Activated naive CD8-positive, alpha-beta T cell treated with anti-CD3 and anti-CD28 coated beads, Interleukin-2, amount 10 ng/mL, durations not matched to agents 7 days and 5 days (primary cell): Measurements from ENCODE around the gene CAPSL. TPM values are rescaled to one million over a fixed set of nuclear protein-coding genes. Genes with fewer than 3 reads are reported as not detected.
"Not testable (repeated sequence)": the region's sequence is repeated elsewhere in the genome, so short reads cannot be mapped to it uniquely, and the experiment has no call there.

Experiments used
- ATAC-seq: fragments of 150-1000 bp; cut with Tn5 transposase; one replicate; pipeline ENCODE4 v1.10.0; 2021; ENCODE audit warnings: low read depth, moderate library complexity
- POLR2A ChIA-PET: fragments of 350-600 bp; sonication (Branson Sonifier 250); formaldehyde crosslinking; loops from one replicate; lab custom pipeline; 2021; ENCODE audit warnings: antibody characterized with exemption; lab: Charles Lee
- DNase-seq: peaks from one replicate; pipeline ENCODE4 v3.0.0; 2021
- H3K27ac Mint-ChIP-seq: one replicate; pipeline ENCODE4 v1.8.0; 2022; ENCODE audit warnings: mild to moderate bottlenecking, mixed read lengths
- H3K27me3 Mint-ChIP-seq: one replicate; pipeline ENCODE4 v1.8.0; 2022; ENCODE audit warnings: mild to moderate bottlenecking, moderate library complexity, mixed read lengths
- H3K36me3 Mint-ChIP-seq: one replicate; pipeline ENCODE4 v1.8.0; 2021; ENCODE audit warnings: mild to moderate bottlenecking, mixed read lengths
- H3K4me1 Mint-ChIP-seq: one replicate; pipeline ENCODE4 v1.8.0; 2021; ENCODE audit warnings: mixed read lengths
- H3K4me3 Mint-ChIP-seq: one replicate; pipeline ENCODE4 v1.8.0; 2022; ENCODE audit warnings: mild to moderate bottlenecking, moderate library complexity, mixed read lengths
- H3K9me3 Mint-ChIP-seq: one replicate; pipeline ENCODE4 v1.8.0; 2021; ENCODE audit warnings: mixed read lengths
- total RNA-seq, 2 experiments: library from RNA; stranded (reverse); gene quantifications; one replicate each; pipeline ENCODE4 v1.2.3, GENCODE V29; 2021

CAPSL gene
- total RNA-seq = not detected

- Mint-ChIP-seq H3K4me3 (no peak within 1 kb of the TSS), H3K9me3 (no peaks in the 10 kb centered on the region), H3K36me3 (no peaks in the 10 kb centered on the region), H3K4me1 (no peaks in the 10 kb centered on the region), H3K27me3 (peaks cover 17% of the 10 kb centered on the region), H3K27ac (no peak within 1 kb of the TSS)
- DNase-seq (no peak), ATAC-seq (no peak)
- POLR2A ChIA-PET = no interaction called here
Measured at GRCh38 chr5:35938568-35939227, at the start of gene CAPSL. CAPSL (minus strand) TSS chr5:35938622; CDS start chr5:35921120, 17,502 bp downstream.

DNA sequence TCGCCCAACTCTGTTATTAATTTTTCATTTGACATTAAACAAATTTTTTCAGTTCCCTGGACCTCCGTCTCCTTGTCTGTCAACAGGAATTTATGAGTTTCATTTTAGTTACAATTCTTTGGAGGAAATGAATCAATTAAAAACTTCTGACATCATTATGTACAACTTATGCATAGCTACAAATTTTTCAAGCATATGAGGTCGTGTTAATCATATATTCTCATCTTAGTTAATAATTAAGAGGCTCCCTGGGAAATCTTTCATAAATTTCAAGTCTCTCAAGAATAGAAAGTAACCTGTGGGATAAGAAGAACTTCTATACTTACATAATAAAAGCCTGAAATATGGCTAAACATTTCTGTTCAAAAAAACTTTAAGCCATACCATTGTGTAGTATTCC is 49.4 kb upstream of the CAPSL start:
- POLR2A ChIA-PET = no interaction called here
- Mint-ChIP-seq H3K36me3 (no peaks in the 10 kb centered on the region), H3K27ac (no peak overlapping the region), H3K4me1 (no peaks in the 10 kb centered on the region), H3K9me3 (no peaks in the 10 kb centered on the region), H3K4me3 (no peak overlapping the region), H3K27me3 (peaks cover 39% of the 10 kb centered on the region)
- DNase-seq = no peak
- ATAC-seq = no peak

DNA sequence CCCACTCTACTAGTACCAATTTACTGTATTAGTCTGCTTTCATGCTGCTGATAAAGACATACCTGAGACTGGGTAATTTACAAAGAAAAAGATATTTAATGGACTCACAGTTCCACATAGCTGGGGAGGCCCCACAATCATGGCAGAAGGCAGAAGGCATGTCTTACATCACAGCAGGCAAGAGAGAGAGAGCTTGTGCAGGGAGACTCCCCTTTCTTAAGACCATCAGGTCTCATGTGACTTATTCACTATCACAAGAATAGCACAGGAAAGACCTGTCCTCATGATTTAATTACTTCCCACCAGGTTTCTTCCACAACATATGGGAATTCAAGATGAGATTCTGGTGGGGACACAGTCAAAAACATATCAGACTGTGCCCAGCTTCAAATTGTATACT is 41.3 kb upstream of the CAPSL start:
- no peak overlapping the region for H3K4me3 Mint-ChIP-seq
- H3K4me1 Mint-ChIP-seq = no peaks in the 10 kb centered on the region
- peaks cover 2% of the 10 kb centered on the region for H3K9me3 Mint-ChIP-seq
- no peak for ATAC-seq
- DNase-seq = no peak
- H3K27ac Mint-ChIP-seq = no peak overlapping the region
- POLR2A ChIA-PET = no interaction called here
- no peaks in the 10 kb centered on the region for H3K36me3 Mint-ChIP-seq
- no peaks in the 10 kb centered on the region for H3K27me3 Mint-ChIP-seq

DNA sequence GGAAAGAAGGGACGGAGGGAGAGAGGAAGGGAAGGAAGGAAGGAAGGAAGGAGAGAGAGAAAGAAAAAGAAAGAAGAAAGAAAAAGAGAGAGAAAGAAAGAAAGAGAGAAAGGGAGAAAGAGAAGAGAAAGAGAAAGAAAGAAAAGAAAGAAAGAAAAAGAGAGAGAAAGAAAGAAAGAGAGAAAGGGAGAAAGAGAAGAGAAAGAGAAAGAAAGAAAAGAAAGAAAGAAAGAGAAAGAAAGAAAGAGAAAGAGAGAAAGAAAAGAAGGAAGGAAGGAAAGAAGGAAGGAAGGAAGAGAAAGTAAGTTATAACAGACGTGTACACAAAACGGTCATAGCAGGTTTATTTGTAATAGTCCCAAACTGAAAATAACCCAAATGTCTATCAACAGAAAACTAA is 38.4 kb upstream of the CAPSL start:
- POLR2A ChIA-PET, H3K36me3 Mint-ChIP-seq, H3K27ac Mint-ChIP-seq: not testable (repeated sequence)

DNA sequence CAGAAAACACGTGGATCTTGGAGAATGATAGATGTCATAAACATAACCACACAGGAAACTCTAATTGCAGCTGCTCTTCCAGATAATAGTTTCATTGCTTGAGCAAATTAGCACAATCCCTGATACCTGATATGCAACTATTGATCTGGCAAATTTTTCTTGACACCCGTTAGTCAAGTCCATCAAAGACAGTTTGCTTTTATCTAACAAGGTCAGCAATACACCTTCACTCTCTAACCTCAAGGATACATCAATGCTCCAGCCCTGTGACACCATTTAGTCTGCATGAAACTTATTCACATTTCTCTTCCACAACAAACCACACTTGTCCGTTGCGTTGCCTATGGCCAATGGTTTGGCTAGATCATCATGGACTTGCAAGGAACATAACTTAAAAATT is 36.1 kb upstream of the CAPSL start:
- Mint-ChIP-seq H3K9me3 (no peaks in the 10 kb centered on the region), H3K27ac (no peak overlapping the region), H3K36me3 (no peaks in the 10 kb centered on the region), H3K4me3 (no peak overlapping the region), H3K27me3 (no peaks in the 10 kb centered on the region), H3K4me1 (no peaks in the 10 kb centered on the region)
- POLR2A ChIA-PET = no interaction called here
- no peak for ATAC-seq
- DNase-seq = no peak

More for the DNA sequence above, 38.4 kb upstream of the CAPSL start:
- not testable (repeated sequence) for DNase-seq, H3K27me3 Mint-ChIP-seq, H3K4me3 Mint-ChIP-seq, H3K9me3 Mint-ChIP-seq, ATAC-seq, H3K4me1 Mint-ChIP-seq

DNA sequence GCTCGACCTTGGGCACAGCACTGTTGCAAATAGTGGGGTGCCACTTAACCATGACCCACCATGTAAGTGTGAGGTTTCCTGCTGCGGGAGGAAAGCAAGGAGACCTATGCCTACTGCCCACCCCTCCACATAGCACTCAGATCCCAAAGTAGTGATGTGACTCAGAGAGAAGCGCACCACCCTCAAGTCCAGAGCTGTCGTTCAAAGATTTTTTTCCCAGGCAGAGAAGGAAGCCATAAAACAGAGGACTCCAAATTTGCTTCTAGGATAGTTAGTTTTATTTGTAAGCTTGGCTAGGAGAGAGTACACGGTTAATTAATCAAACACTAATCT is 33.4 kb upstream of the CAPSL start:
- Mint-ChIP-seq H3K4me3 (no peak overlapping the region), H3K27me3 (peaks cover 7% of the 10 kb centered on the region), H3K9me3 (peaks cover 1% of the 10 kb centered on the region), H3K36me3 (no peaks in the 10 kb centered on the region), H3K27ac (no peak overlapping the region), H3K4me1 (no peaks in the 10 kb centered on the region)
- POLR2A ChIA-PET = no interaction called here
- no peak for ATAC-seq
- no peak for DNase-seq

- Mint-ChIP-seq H3K27me3 (peaks cover 7% of the 10 kb centered on the region), H3K27ac (no peak overlapping the region), H3K36me3 (no peaks in the 10 kb centered on the region), H3K4me3 (no peak overlapping the region), H3K9me3 (peaks cover 1% of the 10 kb centered on the region), H3K4me1 (no peaks in the 10 kb centered on the region)
- DNase-seq (no peak), ATAC-seq (no peak)
- POLR2A ChIA-PET = no interaction called here
Measured at GRCh38 chr5:35971186-35971877, 32.9 kb upstream of the CAPSL start.

- Mint-ChIP-seq H3K9me3 (no peaks in the 10 kb centered on the region), H3K4me3 (no peak overlapping the region), H3K27ac (no peak overlapping the region), H3K36me3 (no peaks in the 10 kb centered on the region), H3K27me3 (peaks cover 19% of the 10 kb centered on the region), H3K4me1 (no peaks in the 10 kb centered on the region)
- POLR2A ChIA-PET = no interaction called here
- ATAC-seq (no peak), DNase-seq (no peak)
Measured at GRCh38 chr5:35963381-35963843, 25.0 kb upstream of the CAPSL start.

DNA sequence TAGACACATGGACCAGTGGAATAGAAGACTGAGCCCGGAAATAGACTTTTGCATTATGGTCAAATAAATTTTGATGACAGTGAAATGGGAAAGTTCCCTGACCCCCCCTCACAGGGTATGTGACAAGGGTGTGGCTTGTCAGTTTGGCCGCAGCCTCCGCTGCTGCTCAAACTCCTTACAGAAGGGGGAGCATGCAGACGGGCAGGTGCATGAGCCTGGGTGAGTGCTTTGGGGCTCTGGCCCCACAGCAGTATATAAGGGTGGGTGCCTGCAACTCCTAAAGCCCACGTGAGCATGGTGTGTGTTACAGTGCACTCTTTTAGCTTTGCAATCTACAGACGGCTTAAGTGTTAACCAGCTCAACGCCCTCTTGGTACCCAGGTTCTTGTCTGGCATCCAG is 21.9 kb upstream of the CAPSL start:
- Mint-ChIP-seq H3K27me3 (peaks cover 14% of the 10 kb centered on the region), H3K27ac (no peak overlapping the region), H3K4me3 (no peak overlapping the region), H3K36me3 (no peaks in the 10 kb centered on the region), H3K4me1 (no peaks in the 10 kb centered on the region), H3K9me3 (no peaks in the 10 kb centered on the region)
- POLR2A ChIA-PET = no interaction called here
- ATAC-seq (no peak), DNase-seq (no peak)

DNA sequence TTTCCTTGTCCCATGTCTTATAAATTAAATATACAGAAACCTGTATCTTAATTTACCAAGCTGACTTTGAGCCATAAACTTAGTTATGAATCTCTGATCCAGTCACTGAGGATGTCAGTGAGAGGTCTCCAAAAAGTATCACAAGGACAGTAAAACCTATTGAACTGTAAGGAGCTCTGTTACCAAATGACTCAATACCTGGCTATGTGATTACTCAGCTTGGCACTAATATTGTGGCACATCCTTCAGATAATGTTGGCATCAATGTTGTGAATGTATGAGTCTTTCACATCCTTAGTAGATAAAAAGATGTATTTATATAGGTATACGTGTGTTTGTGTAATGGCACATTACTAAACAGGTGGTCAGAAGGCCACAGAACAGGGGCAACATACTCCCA is 18.0 kb upstream of the CAPSL start:
- no peak for DNase-seq
- POLR2A ChIA-PET = no interaction called here
- peaks cover 2% of the 10 kb centered on the region for H3K4me1 Mint-ChIP-seq
- peaks cover 2% of the 10 kb centered on the region for H3K9me3 Mint-ChIP-seq
- no peaks in the 10 kb centered on the region for H3K36me3 Mint-ChIP-seq
- H3K4me3 Mint-ChIP-seq = no peak overlapping the region
- no peak overlapping the region for H3K27ac Mint-ChIP-seq
- peaks cover 33% of the 10 kb centered on the region for H3K27me3 Mint-ChIP-seq
- ATAC-seq = no peak

DNA sequence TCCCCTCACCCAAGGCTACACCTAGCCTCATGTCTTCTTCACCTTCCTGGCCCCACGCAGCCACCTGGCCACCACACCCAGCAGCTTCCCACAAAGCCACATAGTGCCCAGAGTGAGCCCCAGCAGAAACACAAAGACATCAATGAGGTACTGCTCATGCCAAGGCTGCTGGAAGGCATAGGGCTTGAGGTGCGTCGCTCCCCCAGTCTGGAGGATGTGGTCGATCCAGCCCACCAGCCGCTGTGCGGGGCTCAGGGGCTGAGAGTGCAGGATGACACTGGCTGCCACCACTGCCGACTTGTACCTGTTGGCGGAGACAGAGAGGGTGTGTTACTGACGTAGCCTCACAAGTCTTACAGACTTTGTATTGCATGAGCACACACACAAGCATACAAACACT is 15.8 kb upstream of the CAPSL start:
- Mint-ChIP-seq H3K36me3 (no peaks in the 10 kb centered on the region), H3K4me1 (peaks cover 2% of the 10 kb centered on the region), H3K9me3 (peaks cover 2% of the 10 kb centered on the region), H3K27me3 (peaks cover 34% of the 10 kb centered on the region), H3K4me3 (no peak overlapping the region), H3K27ac (no peak overlapping the region)
- DNase-seq = peak; percentile 32
- POLR2A ChIA-PET = no interaction called here
- peak; percentile 86 for ATAC-seq

GRCh38 chr5:35947085-35947484 is 8.7 kb upstream of the CAPSL start:
- no peaks in the 10 kb centered on the region for H3K36me3 Mint-ChIP-seq
- no peaks in the 10 kb centered on the region for H3K4me1 Mint-ChIP-seq
- POLR2A ChIA-PET = no interaction called here
- no peak overlapping the region for H3K4me3 Mint-ChIP-seq
- H3K27me3 Mint-ChIP-seq = peaks cover 5% of the 10 kb centered on the region
- no peak overlapping the region for H3K27ac Mint-ChIP-seq
- no peak for ATAC-seq
- no peak for DNase-seq
- H3K9me3 Mint-ChIP-seq = no peaks in the 10 kb centered on the region

DNA sequence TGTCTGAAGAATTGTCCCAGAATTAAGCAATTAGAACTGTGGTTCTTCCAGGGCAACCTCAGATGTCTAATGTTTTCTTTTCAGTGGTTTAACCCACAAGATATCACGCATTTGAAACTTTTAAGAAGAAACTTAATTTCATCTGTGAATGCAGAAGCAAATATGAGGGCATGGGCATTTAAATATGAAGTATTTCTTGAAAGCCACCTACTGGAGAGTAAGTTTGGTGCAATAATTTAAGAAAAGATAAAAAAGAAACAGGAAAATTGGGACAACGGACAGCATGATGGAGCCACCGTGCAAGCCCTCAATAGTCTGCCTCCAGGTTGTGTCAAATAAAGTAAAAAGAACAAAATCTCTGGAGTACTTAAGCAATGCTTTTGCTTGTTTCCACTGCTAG is 1.2 kb upstream of the CAPSL start:
- Mint-ChIP-seq H3K9me3 (no peaks in the 10 kb centered on the region), H3K36me3 (no peaks in the 10 kb centered on the region), H3K4me3 (no peak overlapping the region), H3K27me3 (peaks cover 17% of the 10 kb centered on the region), H3K4me1 (no peaks in the 10 kb centered on the region), H3K27ac (no peak overlapping the region)
- no peak for ATAC-seq
- POLR2A ChIA-PET = no interaction called here
- DNase-seq = no peak

- H3K27ac Mint-ChIP-seq = no peak overlapping the region
- no peaks in the 10 kb centered on the region for H3K36me3 Mint-ChIP-seq
- DNase-seq = no peak
- ATAC-seq = peak; percentile 37
- H3K4me1 Mint-ChIP-seq = peaks cover 22% of the 10 kb centered on the region
- H3K9me3 Mint-ChIP-seq = no peaks in the 10 kb centered on the region
- POLR2A ChIA-PET = interaction anchor here (1.2 to 2.2 kb wide), 2 partner anchors 142 to 275 kb away, joined by 4 to 7 read pairs; no protein-coding TSS in a partner anchor
- peaks cover 5% of the 10 kb centered on the region for H3K27me3 Mint-ChIP-seq
- H3K4me3 Mint-ChIP-seq = peak overlapping the region; percentile 67
Measured at GRCh38 chr5:35926389-35927051, 11.9 kb downstream of the CAPSL start.
